Peyer's patch (tissue), 4 donors: ENCODE measurements around the gene ATG101.

Experiments used
- POLR2A ChIP-seq, 2 donors: fragments of 450-650 bp; IDR thresholded peaks; one replicate each; pipeline ENCODE4 v1.5.1; 2017; ENCODE audit warnings: antibody characterized with exemption in 2 of 2, mild to moderate bottlenecking in 2 of 2, moderate library complexity in 2 of 2
- TF ChIP-seq, protein P1 (sequence below), 6 experiments: fragments of 450-650 bp in 4 of 6; fragments of 200-600 bp in 2 of 6; sonication (generic) in 1 of 6; IDR thresholded peaks; one replicate each; pipeline ENCODE4 v1.5.1; 2017 to 2019; ENCODE audit warnings: antibody characterized with exemption in 6 of 6, mild to moderate bottlenecking in 3 of 6, moderate library complexity in 1 of 6

DNA sequence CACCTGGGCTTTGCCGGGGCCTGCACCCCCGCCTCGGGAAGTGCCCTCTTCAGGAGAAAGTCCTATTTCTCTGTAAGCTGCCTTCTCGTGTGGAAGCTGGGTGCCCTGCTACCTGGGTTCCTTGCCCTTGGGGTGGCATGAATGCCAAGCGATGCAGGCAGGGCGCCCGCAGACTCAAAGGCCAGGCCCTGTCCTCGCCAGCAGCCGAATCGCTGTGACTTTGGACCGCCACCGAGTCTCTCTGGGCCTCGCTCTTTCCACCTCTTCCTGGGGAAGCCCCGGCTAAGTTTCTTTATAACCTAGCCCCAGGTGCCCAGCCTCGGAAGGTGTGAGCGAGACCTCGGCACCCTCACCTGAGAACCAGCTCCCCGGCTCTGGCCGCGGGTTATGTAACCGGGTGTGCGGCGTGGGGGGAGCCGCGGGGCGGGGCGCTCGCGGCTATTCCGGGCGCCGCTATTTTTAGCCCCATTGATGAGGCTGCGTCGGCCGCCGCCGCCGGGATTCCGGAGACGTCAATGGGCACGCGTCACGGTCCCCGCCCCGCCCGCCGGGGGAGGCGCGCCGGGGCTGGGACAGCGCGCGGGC, 33.1 kb upstream of the ATG101 start:
- TF ChIP-seq, protein P1, sequence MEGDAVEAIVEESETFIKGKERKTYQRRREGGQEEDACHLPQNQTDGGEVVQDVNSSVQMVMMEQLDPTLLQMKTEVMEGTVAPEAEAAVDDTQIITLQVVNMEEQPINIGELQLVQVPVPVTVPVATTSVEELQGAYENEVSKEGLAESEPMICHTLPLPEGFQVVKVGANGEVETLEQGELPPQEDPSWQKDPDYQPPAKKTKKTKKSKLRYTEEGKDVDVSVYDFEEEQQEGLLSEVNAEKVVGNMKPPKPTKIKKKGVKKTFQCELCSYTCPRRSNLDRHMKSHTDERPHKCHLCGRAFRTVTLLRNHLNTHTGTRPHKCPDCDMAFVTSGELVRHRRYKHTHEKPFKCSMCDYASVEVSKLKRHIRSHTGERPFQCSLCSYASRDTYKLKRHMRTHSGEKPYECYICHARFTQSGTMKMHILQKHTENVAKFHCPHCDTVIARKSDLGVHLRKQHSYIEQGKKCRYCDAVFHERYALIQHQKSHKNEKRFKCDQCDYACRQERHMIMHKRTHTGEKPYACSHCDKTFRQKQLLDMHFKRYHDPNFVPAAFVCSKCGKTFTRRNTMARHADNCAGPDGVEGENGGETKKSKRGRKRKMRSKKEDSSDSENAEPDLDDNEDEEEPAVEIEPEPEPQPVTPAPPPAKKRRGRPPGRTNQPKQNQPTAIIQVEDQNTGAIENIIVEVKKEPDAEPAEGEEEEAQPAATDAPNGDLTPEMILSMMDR (IDR thresholded peaks at IDR 0.05): no peak
- TF ChIP-seq POLR2A (IDR thresholded peaks at IDR 0.05): peak; percentile 36 to 66
